Glutamatergic neuron (in vitro differentiated cells): ENCODE data around the gene PAGE2B. TPM values are rescaled to one million over a fixed set of nuclear protein-coding genes. Genes with fewer than 3 reads are reported as not detected.

Source experiments
- DNase-seq: peaks from one replicate; pipeline ENCODE4 v3.0.0; 2022
- H3K27ac Mint-ChIP-seq: one replicate; pipeline ENCODE4 v1.8.0; 2020; ENCODE audit warnings: mild to moderate bottlenecking, mixed read lengths, inconsistent platforms; ENCODE audit not compliant: unreplicated experiment
- H3K27me3 Mint-ChIP-seq: one replicate; pipeline ENCODE4 v1.8.0; 2020; ENCODE audit warnings: mild to moderate bottlenecking, moderate library complexity, mixed read lengths, inconsistent platforms; ENCODE audit not compliant: unreplicated experiment
- H3K36me3 Mint-ChIP-seq: one replicate; pipeline ENCODE4 v1.8.0; 2020; ENCODE audit warnings: mild to moderate bottlenecking, mixed read lengths, inconsistent platforms; ENCODE audit not compliant: unreplicated experiment
- H3K4me1 Mint-ChIP-seq: one replicate; pipeline ENCODE4 v1.8.0; 2020; ENCODE audit warnings: mild to moderate bottlenecking, low read depth, mixed read lengths, inconsistent platforms; ENCODE audit not compliant: unreplicated experiment
- H3K4me3 Mint-ChIP-seq: one replicate; pipeline ENCODE4 v1.8.0; 2020; ENCODE audit warnings: mild to moderate bottlenecking, mixed read lengths, inconsistent platforms; ENCODE audit not compliant: unreplicated experiment
- H3K9me3 Mint-ChIP-seq: one replicate; pipeline ENCODE4 v1.8.0; 2020; ENCODE audit warnings: mild to moderate bottlenecking, moderate library complexity, mixed read lengths, inconsistent platforms; ENCODE audit not compliant: unreplicated experiment
- total RNA-seq: library from RNA; stranded (reverse); fragmentation: NEBNext Ultra II Directional; extraction: Animal tissue kit (Norgen Biotek cat#: 25700); gene quantifications from one replicate; pipeline ENCODE4 v1.2.1, GENCODE V29; 2021; ENCODE audit not compliant: unreplicated experiment
- TF ChIP-seq, protein P1 (sequence below): fragments of 200-600 bp; sonication (generic); IDR thresholded peaks from one replicate; pipeline ENCODE4 v1.5.0; 2021; ENCODE audit not compliant: partially characterized antibody, unreplicated experiment

Gene PAGE2B
- total RNA-seq, 1 donor from 2014 or later = not detected

DNA sequence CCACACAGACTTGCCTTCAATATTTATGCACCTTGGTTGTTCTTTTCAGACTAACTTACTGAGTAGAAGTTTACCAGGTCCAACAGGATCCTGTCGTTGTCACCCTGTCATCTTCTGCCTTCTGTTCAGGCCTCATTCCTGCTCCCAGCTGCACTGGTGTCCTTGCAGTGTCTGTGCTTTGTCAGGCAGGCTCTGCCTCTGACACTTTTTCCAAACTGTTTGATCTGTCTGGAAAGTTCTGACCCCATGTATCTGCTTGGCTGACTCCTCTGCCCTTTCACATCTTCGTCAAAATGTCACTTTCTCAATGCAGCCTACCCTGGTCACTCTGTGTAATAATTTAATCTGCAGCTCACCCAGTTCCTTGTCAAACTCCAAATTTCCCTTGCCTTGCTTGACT, 23.9 kb downstream of the PAGE2B start:
- H3K9me3 Mint-ChIP-seq = no peaks in the 10 kb centered on the region
- TF ChIP-seq, protein P1, sequence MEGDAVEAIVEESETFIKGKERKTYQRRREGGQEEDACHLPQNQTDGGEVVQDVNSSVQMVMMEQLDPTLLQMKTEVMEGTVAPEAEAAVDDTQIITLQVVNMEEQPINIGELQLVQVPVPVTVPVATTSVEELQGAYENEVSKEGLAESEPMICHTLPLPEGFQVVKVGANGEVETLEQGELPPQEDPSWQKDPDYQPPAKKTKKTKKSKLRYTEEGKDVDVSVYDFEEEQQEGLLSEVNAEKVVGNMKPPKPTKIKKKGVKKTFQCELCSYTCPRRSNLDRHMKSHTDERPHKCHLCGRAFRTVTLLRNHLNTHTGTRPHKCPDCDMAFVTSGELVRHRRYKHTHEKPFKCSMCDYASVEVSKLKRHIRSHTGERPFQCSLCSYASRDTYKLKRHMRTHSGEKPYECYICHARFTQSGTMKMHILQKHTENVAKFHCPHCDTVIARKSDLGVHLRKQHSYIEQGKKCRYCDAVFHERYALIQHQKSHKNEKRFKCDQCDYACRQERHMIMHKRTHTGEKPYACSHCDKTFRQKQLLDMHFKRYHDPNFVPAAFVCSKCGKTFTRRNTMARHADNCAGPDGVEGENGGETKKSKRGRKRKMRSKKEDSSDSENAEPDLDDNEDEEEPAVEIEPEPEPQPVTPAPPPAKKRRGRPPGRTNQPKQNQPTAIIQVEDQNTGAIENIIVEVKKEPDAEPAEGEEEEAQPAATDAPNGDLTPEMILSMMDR = no peak

DNA sequence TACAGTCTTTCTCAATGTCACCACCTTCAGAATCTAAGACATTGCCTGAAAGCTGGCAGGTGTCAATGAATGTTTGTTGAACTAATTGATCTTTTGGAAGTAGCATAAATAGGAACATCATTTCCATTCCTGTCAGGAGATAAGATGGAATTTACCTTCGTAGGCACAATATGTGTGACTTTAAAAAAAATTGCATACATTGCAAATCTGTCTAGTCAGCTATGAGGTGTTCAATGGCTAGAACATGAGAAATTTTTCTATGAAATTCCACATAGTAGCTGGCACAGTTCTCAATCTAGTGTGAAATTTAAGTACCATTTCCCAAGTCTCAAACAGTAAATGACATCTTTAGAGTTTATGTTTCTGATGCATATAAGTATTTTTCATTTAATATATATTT, 24.3 kb downstream of the PAGE2B start:
- DNase-seq = no peak
- Mint-ChIP-seq H3K36me3 (no peaks in the 10 kb centered on the region), H3K4me1 (no peaks in the 10 kb centered on the region), H3K27ac (no peak overlapping the region), H3K9me3 (no peaks in the 10 kb centered on the region), H3K4me3 (no peak overlapping the region), H3K27me3 (no peaks in the 10 kb centered on the region)
- TF ChIP-seq, protein P1 = no peak

More for the DNA sequence above, 23.9 kb downstream of the PAGE2B start:
- Mint-ChIP-seq H3K27me3 (no peaks in the 10 kb centered on the region), H3K27ac (no peak overlapping the region), H3K4me1 (no peaks in the 10 kb centered on the region), H3K36me3 (no peaks in the 10 kb centered on the region), H3K4me3 (no peak overlapping the region)
- no peak for DNase-seq

DNA sequence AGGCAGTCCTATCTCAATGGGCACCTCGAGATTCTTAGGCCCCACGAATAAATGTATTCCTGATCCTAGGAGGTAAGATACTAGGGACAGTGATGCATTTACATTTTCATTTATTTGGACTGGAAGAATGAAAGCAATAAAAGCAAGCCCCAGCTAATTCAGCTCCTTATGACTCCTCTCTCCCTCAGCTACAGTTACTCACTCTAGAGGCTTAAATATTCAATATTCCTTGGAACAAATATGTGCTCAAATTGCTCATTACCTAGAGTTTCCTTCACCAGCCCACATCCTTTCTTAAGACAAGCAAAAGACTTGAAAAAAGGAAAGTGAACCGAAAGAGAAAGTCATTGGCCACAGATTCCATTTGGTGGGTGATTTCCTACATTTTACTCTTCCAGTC, 27.9 kb downstream of the PAGE2B start:
- Mint-ChIP-seq H3K4me1 (no peaks in the 10 kb centered on the region), H3K27me3 (no peaks in the 10 kb centered on the region), H3K27ac (no peak overlapping the region), H3K9me3 (no peaks in the 10 kb centered on the region), H3K4me3 (no peak overlapping the region), H3K36me3 (no peaks in the 10 kb centered on the region)
- no peak for DNase-seq
- TF ChIP-seq, protein P1 = no peak

DNA sequence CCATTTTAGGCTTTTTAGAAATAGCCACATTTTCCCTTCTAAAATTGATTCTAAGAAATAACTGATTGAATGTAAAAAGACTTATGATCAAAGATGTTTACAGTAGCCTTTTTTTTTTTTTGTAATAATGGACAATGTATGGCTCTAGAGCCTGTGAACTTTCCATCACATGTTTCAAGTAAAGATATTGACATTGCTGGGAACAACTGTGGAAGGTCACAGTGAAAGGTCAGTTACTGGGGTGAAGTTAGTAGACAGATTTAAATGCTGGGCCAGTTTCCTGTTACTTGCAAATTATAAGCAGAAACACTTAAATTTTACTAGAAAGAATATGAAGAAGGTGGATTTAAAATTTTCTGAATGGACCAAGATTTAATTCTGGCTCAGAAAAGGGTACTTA, 32.4 kb downstream of the PAGE2B start:
- TF ChIP-seq, protein P1 = no peak
- no peaks in the 10 kb centered on the region for H3K36me3 Mint-ChIP-seq
- DNase-seq = no peak
- H3K4me3 Mint-ChIP-seq = no peak overlapping the region
- no peaks in the 10 kb centered on the region for H3K4me1 Mint-ChIP-seq
- H3K27me3 Mint-ChIP-seq = no peaks in the 10 kb centered on the region
- H3K9me3 Mint-ChIP-seq = no peaks in the 10 kb centered on the region
- H3K27ac Mint-ChIP-seq = no peak overlapping the region

DNA sequence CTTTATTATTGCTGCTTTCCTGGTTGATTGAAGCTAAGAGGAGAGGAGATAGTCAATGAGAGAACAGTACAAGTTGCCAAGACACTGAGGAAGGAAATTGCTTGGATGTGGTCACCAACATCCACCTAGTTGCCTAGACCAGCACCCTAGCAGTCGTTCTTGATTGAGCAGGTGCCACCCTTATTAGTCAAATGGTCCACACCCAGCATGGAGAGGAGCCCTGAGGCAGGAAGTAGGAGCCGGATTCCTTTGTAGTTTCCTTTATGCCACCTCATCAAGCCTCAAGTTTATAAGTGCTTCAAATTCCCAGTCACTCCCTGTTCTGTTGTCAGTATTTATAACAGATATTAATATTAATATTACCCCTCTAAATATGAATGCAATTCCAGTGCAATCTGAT, 33.1 kb downstream of the PAGE2B start:
- no peak for DNase-seq
- H3K36me3 Mint-ChIP-seq = no peaks in the 10 kb centered on the region

More for the DNA sequence above, 33.1 kb downstream of the PAGE2B start:
- Mint-ChIP-seq H3K4me1 (no peaks in the 10 kb centered on the region), H3K27ac (no peak overlapping the region), H3K9me3 (no peaks in the 10 kb centered on the region), H3K4me3 (no peak overlapping the region), H3K27me3 (no peaks in the 10 kb centered on the region)
- TF ChIP-seq, protein P1 = no peak
